Measurements from ENCODE around the gene PHF19. TPM values are rescaled to one million over a fixed set of nuclear protein-coding genes. Genes with fewer than 3 reads are reported as not detected.

The PHF19 gene
- polyA plus RNA-seq, 1 of the 3 experiments (the other 2 are of a cell fraction): 33.4 TPM

DNA sequence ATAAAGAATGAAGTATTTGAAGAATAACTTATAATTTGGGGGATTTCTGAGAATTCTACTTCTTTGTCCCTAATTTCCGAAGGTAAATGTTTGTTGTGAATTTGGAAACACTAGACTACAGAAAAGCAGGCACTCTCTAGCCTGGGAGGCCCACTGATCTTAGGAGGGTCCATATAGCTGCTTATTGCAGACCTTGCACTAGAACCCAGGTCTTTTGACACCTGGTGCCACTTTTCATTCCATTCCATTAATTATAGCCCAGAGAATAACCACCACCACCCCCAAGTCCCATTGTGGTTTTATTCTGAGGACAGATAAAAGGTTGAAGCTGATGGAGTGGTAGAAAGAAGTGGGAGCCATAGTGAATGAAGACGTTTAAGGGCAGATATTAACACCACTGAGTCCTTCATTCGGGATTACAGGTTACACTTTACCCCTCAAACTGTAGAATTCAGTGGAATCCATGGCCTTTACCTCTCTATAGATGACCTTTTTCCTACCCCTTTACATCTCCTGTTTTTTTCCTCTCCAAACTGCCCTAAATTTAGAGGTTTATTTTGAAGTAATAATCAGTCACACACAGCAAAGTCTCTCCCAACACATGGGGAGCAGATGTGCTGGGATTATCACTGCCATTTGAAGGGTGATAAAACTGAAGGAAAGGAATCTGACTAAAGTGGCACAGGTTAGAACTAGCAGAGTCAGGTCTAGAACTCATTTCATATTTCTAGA, 22.2 kb downstream of the PHF19 start:
- TF ChIP-seq SMC3 (IDR thresholded peaks at IDR 0.05; ENCODE audit: low read depth, low read length) (no peak), RXRA (IDR thresholded peaks at IDR 0.05; ENCODE audit: borderline replicate concordance, low read depth) (no peak), GATA2 (CRISPR knock-in tag; IDR thresholded peaks at IDR 0.05) (no peak), JUND (IDR thresholded peaks at IDR 0.05) (no peak), FOSL2 (IDR thresholded peaks at IDR 0.05; ENCODE audit: borderline replicate concordance, low read depth) (no peak), NRF1 (IDR thresholded peaks at IDR 0.05; ENCODE audit: low read depth, low read length) (no peak), MXI1 (IDR thresholded peaks at IDR 0.05; ENCODE audit: low read depth, low read length) (no peak), FOXM1 (IDR thresholded peaks at IDR 0.05; ENCODE audit: low read depth) (no peak), GABPA (IDR thresholded peaks at IDR 0.05; ENCODE audit: low read depth) (no peak), ELF1 (IDR thresholded peaks at IDR 0.05) (no peak), TAF1 (IDR thresholded peaks at IDR 0.05; ENCODE audit: borderline replicate concordance, low read depth, low read length) (no peak)
- TF ChIP-seq, protein P1, sequence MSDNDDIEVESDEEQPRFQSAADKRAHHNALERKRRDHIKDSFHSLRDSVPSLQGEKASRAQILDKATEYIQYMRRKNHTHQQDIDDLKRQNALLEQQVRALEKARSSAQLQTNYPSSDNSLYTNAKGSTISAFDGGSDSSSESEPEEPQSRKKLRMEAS (IDR thresholded peaks at IDR 0.05; ENCODE audit: low read depth): no peak
- TF ChIP-seq, protein P2, sequence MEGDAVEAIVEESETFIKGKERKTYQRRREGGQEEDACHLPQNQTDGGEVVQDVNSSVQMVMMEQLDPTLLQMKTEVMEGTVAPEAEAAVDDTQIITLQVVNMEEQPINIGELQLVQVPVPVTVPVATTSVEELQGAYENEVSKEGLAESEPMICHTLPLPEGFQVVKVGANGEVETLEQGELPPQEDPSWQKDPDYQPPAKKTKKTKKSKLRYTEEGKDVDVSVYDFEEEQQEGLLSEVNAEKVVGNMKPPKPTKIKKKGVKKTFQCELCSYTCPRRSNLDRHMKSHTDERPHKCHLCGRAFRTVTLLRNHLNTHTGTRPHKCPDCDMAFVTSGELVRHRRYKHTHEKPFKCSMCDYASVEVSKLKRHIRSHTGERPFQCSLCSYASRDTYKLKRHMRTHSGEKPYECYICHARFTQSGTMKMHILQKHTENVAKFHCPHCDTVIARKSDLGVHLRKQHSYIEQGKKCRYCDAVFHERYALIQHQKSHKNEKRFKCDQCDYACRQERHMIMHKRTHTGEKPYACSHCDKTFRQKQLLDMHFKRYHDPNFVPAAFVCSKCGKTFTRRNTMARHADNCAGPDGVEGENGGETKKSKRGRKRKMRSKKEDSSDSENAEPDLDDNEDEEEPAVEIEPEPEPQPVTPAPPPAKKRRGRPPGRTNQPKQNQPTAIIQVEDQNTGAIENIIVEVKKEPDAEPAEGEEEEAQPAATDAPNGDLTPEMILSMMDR (IDR thresholded peaks at IDR 0.05): no peak
- WGBS (ENCODE audit: low lambda C conversion rate): 93% methylated on average over 3 of the region's 3 CpGs
- peaks cover 20 to 28% of the 10 kb centered on the region in 2 experiments for H3K36me3 ChIP-seq (replicated peaks in 1 of 2; ENCODE audit: control insufficient read depth in 1 of 2, insufficient read depth in 2 of 2, low read length in 1 of 2)

DNA sequence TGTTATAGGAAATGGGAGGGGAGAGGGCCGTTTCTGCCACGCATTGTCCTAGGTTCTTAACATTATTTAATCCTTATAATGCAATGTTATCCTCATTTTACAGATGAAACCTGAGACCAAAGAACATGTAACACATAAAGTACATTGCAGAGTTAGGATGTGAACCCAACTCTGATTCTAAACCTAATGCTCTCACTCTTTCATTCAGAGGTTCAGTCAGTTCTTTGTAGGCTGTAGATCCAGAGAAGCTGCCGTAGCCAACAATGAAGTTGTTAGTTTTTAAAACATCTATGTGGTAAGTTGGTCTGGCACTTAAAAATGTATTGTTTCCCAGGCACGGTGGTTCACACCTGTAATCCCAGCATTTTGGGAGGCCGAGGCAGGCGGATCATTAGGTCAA, 23.8 kb downstream of the PHF19 start:
- Histone ChIP-seq H3K36me3 (replicated peaks in 1 of 2; ENCODE audit: control insufficient read depth in 1 of 2, insufficient read depth in 2 of 2, low read length in 1 of 2) (peaks cover 20 to 28% of the 10 kb centered on the region in 2 experiments), H3F3A (replicated peaks; ENCODE audit: insufficient read depth) (peaks cover 16% of the 10 kb centered on the region), H3K4me1 (ENCODE audit: control insufficient read depth in 1 of 2, insufficient read depth in 2 of 2, low read depth in 1 of 2, low read length in 1 of 2) (peaks cover 0 to 28% of the 10 kb centered on the region in 2 experiments; a peak in 2 of 4 replicates), H3K27me3 (ENCODE audit: insufficient read depth) (no peaks in the 10 kb centered on the region), H3K4me2 (no peak overlapping the region), H4K20me1 (ENCODE audit: insufficient read depth) (no peaks in the 10 kb centered on the region), H3K4me3 (ENCODE audit: low read depth in 2 of 2, low read length in 1 of 2) (no peak overlapping the region), H3K9me2 (no peaks in the 10 kb centered on the region), H3K79me2 (ENCODE audit: insufficient read depth) (no peaks in the 10 kb centered on the region), H3K27ac (ENCODE audit: low read depth in 2 of 2, low read length in 1 of 2) (no peak overlapping the region), H3K9ac (no peak overlapping the region), H3K9me3 (no peaks in the 10 kb centered on the region), H2AFZ (ENCODE audit: low read depth) (no peak overlapping the region)
- 97% methylated on average over 6 of the region's 6 CpGs for WGBS (ENCODE audit: low lambda C conversion rate)
- POLR2A ChIA-PET: interaction anchor here (1.1 kb wide), 1 partner anchor 10 kb away, joined by 4 read pairs; no protein-coding TSS in a partner anchor
- DNase-seq: no peak
- no peak for TF ChIP-seq FOSL2 (IDR thresholded peaks at IDR 0.05; ENCODE audit: borderline replicate concordance, low read depth)
- TF ChIP-seq EP300 (IDR thresholded peaks at IDR 0.05; ENCODE audit: borderline replicate concordance in 1 of 2, low read depth in 1 of 2, low read length in 1 of 2): no peak
- TF ChIP-seq RFX5 (IDR thresholded peaks at IDR 0.05; ENCODE audit: low read length): no peak
- TF ChIP-seq POLR2AphosphoS5 (IDR thresholded peaks at IDR 0.05; ENCODE audit: low read depth, low read length): no peak
- no peak for TF ChIP-seq RXRA (IDR thresholded peaks at IDR 0.05; ENCODE audit: borderline replicate concordance, low read depth)
- TF ChIP-seq MEF2A (IDR thresholded peaks at IDR 0.05; ENCODE audit: borderline replicate concordance, low read depth): no peak
- CTCF ChIA-PET: interaction anchor here (0.7 kb wide), 1 partner anchor 13 kb away, joined by 3 read pairs; no protein-coding TSS in a partner anchor

More for the DNA sequence above, 22.2 kb downstream of the PHF19 start:
- Histone ChIP-seq H4K20me1 (ENCODE audit: insufficient read depth) (no peaks in the 10 kb centered on the region), H3K79me2 (ENCODE audit: insufficient read depth) (no peaks in the 10 kb centered on the region), H3K9me3 (no peaks in the 10 kb centered on the region), H2AFZ (ENCODE audit: low read depth) (no peak overlapping the region), H3K27me3 (ENCODE audit: insufficient read depth) (no peaks in the 10 kb centered on the region), H3K27ac (ENCODE audit: low read depth in 2 of 2, low read length in 1 of 2) (peak overlapping the region in 1 of 2 experiments; percentile 28; a peak in 1 of 4 replicates), H3K4me1 (ENCODE audit: control insufficient read depth in 1 of 2, insufficient read depth in 2 of 2, low read depth in 1 of 2, low read length in 1 of 2) (peaks cover 0 to 28% of the 10 kb centered on the region in 2 experiments; a peak in 2 of 4 replicates), H3K4me2 (no peak overlapping the region), H3K9me2 (no peaks in the 10 kb centered on the region), H3K9ac (no peak overlapping the region), H3K4me3 (ENCODE audit: low read depth in 2 of 2, low read length in 1 of 2) (no peak overlapping the region), H3F3A (replicated peaks; ENCODE audit: insufficient read depth) (peaks cover 16% of the 10 kb centered on the region)
- ChIA-PET POLR2A (interaction anchor here (1.0 kb wide), 1 partner anchor 18 kb away, joined by 3 read pairs; no protein-coding TSS in a partner anchor), CTCF (interaction anchor here (1.0 kb wide), 1 partner anchor 99 kb away, joined by 4 read pairs; no protein-coding TSS in a partner anchor)
- no peak for DNase-seq
